ENCODE data around the gene LRRC28.

Gene LRRC28

DNA sequence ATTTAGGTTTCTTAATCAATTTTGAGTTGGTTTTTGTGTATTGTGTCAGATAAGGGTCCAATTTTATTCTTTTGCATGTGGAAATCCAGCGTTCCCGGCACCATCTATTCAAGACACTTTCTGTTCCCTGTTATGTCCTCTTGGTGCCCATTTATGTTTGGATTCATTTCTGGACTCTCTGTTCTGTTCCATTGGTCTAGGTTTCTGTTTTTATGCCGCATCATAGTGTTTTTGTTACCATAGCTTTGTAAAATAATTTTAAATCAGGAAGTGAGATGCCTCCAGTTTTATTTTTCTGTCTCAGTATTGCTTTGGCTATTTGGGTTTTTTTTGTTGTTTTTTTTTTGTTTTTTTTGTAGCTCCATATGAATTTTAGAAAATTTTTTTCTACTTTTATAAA, 97.1 kb downstream of the LRRC28 start:
- TF ChIP-seq POLR2A (IDR thresholded peaks at IDR 0.05; ENCODE audit: low read depth, low read length), result no peak
- DNase-seq (ENCODE audit: insufficient read length, low spot score) (no peak), FAIRE-seq (no peak)

DNA sequence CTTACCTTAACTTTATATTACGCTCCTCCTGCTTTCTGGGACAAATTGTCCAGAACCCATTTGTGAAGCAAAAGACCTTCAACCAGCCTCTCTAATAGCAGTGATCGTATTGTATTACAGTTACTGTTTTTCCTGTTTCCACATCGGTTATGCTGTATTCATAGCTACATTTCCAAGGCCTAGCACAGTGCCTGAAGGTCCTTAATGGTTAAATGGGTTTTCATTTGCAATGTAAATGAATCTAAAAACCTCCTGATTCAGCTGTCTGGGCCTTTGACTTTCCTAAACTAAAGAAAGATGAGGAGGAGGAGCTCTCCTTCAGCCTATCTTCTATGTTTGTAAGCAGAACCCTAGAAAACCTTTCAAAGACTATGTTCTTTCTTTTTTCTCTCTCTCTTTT, 99.1 kb downstream of the LRRC28 start:
- no peak for TF ChIP-seq POLR2A (IDR thresholded peaks at IDR 0.05; ENCODE audit: low read depth, low read length)
- FAIRE-seq (no peak), DNase-seq (ENCODE audit: insufficient read length, low spot score) (no peak)

DNA sequence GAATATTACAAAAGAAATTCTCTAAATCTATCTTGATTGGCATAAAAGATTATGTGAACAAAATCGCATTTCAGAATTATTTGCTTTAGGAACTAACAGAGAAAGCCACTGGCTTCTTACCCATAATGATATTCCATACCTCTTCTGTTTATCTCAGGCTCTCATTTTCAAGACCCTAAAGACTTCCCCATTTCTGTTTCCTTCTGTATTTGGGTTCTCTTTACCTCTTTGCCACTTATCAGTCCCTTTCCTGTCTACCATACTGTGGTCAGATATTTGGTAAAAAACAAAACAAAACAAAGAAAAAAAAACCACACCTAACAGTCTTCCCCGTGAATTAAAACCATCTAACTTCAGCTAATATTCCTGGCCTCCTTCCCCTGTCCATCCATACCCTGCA, 108.5 kb downstream of the LRRC28 start:
- TF ChIP-seq POLR2A (IDR thresholded peaks at IDR 0.05; ENCODE audit: low read depth, low read length), result no peak
- no peak for FAIRE-seq

DNA sequence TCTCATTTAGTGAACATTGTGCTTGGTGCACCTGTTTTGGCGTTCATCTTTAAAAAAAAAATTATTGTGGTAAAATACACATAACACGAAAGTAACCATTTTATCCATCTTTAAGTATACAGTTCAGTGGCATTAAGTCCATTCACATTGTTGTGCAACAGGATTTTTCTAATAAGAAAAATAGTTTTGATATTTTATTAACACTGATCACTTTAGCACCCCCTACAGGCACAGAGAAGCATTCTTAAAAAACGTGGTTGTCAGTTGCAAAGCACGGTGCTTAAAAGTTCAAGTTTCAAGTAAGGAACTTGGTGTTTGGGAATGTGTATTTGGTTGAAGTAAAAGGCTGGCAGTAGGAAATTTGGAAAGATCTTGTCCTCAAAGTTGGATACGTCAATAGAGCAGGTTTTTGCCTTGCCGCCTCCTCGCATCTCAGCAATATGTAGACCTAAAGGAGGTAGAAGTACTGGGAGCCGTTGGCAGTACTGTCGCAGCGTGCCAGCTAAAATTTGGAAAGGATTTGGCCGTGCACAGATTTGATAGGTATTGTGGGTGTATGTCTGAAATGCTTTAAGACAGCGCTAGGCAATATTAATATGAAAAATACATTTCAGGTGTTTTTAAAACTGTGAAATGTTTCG, 110.4 kb downstream of the LRRC28 start:
- no peak for DNase-seq (ENCODE audit: insufficient read length, low spot score)
- no peak for TF ChIP-seq POLR2A (IDR thresholded peaks at IDR 0.05; ENCODE audit: low read depth, low read length)
- no peak for FAIRE-seq

More for the DNA sequence above, 108.5 kb downstream of the LRRC28 start:
- DNase-seq (ENCODE audit: insufficient read length, low spot score), result no peak

DNA sequence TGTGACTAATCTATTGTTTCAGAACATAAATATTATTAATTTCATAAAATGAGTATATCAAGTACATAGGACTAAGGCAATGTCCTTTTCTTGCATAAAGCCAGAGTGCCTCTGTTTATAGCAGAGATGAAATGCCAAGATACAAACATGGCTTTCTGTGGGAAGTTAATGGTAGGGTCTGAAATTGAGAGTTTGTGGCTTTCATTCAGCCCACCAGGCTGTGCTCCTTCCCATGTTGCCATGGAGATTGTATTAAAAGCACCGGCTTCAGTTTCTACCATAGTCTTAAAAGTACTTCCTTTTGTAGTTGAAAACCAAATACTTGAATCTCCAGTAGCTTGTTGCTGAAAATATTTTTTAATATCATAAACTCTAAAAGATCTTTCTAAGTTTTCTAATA, 114.0 kb downstream of the LRRC28 start:
- no peak for FAIRE-seq
- no peak for DNase-seq (ENCODE audit: insufficient read length, low spot score)
- TF ChIP-seq POLR2A (IDR thresholded peaks at IDR 0.05; ENCODE audit: low read depth, low read length), result no peak

DNA sequence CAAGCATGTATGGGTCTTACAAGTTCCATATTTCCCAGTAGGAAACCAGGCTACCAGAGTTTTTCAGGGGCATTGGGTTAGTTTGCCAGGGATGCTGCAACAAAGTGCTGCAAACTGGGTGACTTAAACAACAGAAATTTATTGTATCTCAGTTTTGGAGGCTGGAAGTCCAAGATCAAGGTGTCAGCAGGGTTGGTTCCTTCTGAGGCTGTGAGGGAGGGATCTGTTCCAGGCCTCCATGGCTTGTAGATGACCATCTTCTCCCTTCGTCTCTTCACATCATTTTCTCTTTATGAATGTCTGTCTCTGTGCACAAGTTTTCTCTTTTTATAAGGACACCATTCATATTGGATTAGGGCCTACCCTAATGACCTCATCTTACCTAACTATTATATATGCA, 114.7 kb downstream of the LRRC28 start:
- no peak for DNase-seq (ENCODE audit: insufficient read length, low spot score)
- TF ChIP-seq POLR2A (IDR thresholded peaks at IDR 0.05; ENCODE audit: low read depth, low read length), result no peak
- no peak for FAIRE-seq

DNA sequence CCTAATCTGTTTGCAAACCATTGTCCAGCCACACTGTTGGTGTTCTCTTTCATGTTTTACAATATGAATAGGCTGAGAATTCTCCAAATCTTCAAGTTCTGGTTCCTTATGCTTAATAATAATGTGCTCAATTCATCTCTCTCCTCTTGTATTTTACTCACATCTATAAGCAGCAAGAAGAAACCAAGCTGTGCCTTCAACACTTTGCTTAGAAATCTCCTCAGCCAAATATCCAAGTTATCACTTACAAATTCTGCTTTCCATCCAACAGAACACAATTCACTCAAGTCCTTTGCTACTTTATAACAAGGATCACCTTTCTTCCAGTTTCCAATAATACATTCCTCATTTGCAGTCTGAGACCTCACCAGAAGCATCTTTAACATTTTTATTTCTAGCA, 117.5 kb downstream of the LRRC28 start:
- FAIRE-seq (no peak), DNase-seq (ENCODE audit: insufficient read length, low spot score) (no peak)
- no peak for TF ChIP-seq POLR2A (IDR thresholded peaks at IDR 0.05; ENCODE audit: low read depth, low read length)

DNA sequence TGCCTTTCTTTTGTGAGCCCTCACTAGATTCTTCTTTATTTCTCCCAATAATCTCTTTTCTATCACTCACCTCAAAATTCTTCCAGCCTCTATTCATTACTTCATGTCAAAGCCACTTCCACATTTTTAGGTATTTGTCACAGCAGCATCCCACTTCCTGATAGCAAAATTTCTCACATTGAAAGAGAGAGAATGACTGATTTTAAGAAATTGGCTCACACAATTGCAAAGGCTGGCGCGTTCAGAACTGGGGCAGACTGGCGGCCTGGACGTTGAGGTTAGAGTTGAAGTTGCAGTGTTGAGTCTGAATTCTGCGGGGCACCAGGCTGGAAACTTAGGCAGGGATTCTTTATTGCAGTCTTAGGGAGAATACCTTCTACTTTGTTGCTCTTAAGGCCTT, 117.9 kb downstream of the LRRC28 start:
- FAIRE-seq, result no peak
- no peak for TF ChIP-seq POLR2A (IDR thresholded peaks at IDR 0.05; ENCODE audit: low read depth, low read length)

DNA sequence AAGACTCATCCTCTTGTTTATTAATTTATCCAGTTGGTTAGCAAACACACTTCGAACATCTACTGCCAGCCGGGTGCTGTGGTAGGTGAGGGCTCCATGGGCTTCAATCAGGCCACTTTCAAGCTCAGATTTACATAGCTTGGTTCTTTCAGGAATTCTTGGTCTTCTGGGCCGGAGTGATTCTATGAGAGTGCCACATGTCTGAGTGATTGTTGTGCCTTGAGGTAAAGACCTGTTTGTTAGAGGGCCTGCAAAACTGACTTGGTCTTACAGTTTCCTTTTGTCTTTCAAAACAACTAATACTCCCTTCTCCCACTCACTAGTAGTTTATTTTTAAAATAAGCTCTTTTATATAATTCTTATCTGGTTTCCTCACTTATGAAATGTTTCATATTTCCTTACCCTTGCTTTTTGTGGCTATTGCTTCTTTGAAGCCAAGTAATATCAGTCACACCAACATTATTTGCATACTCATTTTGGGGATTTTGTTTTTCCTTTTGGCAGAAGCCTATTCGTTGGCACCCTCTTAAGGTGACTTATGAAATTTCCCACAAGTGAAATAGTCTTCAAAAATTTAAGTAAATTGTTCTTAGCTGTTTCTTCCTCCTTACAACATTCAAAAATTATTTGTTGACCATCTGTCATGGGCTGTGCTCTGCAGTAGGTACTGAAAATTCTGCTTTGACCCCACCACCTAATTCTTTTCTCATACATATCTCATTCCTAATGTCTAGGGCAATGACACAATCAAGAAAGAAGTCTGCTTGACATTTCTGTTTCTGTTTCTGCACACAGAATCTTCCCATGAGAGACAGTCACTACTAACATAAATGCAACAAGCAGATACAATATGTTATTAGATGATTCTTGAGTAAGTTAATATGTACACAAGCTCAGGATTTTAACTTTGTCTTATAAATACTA, 120.2 kb downstream of the LRRC28 start:
- TF ChIP-seq POLR2A (IDR thresholded peaks at IDR 0.05; ENCODE audit: low read depth, low read length), result no peak
- no peak for FAIRE-seq
- no peak for DNase-seq (ENCODE audit: insufficient read length, low spot score)

More for the DNA sequence above, 117.9 kb downstream of the LRRC28 start:
- no peak for DNase-seq (ENCODE audit: insufficient read length, low spot score)

DNA sequence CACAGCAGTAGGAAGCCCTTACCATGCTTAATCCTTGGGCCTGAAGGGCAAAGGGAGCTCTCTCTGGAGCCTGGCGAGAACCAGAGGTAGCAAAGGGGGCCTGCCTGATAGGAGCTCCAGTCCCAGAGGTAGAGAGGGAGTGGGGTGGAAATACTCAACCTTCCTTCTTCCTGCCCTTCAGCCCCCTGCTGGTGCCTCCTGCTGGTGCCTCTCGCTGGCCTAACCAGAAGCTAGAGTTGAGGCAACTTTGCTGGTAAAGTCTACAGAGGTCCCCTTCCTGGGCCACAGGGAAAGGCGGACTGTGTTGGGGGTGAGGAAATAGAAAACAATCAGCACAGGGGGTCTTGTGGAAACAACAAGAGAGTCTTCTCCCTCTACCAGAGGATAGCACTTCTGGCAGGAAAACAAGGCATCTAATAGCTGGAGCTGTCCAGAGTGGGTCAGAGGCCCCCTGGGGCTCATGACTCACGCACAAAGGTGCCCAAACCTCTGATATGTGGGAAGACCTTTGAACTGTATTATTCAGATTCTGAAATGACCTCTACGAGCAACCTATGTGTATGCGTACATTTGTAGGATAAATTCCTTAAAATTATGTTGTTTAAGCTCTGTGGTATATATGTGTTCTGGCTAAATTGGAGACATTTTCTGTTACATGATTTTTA, 133.9 kb downstream of the LRRC28 start:
- no peak for TF ChIP-seq POLR2A (IDR thresholded peaks at IDR 0.05; ENCODE audit: low read depth, low read length)
- DNase-seq (ENCODE audit: insufficient read length, low spot score) (peak; percentile 32), FAIRE-seq (peak; percentile 62)

DNA sequence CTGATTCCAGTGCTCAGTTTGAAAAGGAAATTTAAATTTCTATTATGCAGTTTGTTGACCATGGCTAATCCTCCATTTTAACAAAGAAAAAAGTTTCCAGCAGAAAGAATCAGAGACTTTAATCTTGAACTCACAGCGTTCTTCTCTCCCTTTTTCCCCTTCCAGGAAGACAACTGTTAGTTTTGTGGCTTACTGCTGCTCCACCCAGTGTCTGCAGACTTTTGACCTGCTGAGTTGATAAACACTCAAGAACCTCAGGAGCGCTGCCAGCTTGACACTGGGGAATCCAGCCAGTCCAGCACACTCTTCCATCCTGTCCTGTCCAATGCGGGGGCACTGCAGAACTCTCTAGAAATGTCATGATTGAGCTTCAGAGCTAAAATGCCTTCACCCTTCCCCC, 134.6 kb downstream of the LRRC28 start:
- DNase-seq (ENCODE audit: insufficient read length, low spot score) (no peak), FAIRE-seq (no peak)
- no peak for TF ChIP-seq POLR2A (IDR thresholded peaks at IDR 0.05; ENCODE audit: low read depth, low read length)

DNA sequence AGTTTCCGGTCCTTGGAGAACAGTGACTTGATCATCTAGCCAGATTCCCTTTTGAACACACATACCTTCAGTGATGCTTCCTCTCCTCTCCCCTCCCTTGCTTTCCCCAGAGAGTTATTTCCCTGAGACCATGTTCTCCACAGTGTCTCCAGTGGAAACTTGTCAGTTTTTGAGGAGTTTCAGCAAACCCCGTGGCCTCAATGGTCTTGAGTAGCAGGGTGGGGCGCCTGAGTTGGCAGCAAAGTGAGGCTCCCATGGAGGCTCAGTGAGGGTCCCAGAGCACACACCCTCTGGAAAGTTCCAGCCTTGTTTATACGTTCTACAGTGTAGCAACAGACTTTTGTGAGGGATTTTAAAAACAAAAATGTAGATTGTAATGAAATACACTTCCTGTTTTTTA, 135.1 kb downstream of the LRRC28 start:
- DNase-seq (ENCODE audit: insufficient read length, low spot score), result no peak
- FAIRE-seq, result no peak
- TF ChIP-seq POLR2A (IDR thresholded peaks at IDR 0.05; ENCODE audit: low read depth, low read length), result no peak

DNA sequence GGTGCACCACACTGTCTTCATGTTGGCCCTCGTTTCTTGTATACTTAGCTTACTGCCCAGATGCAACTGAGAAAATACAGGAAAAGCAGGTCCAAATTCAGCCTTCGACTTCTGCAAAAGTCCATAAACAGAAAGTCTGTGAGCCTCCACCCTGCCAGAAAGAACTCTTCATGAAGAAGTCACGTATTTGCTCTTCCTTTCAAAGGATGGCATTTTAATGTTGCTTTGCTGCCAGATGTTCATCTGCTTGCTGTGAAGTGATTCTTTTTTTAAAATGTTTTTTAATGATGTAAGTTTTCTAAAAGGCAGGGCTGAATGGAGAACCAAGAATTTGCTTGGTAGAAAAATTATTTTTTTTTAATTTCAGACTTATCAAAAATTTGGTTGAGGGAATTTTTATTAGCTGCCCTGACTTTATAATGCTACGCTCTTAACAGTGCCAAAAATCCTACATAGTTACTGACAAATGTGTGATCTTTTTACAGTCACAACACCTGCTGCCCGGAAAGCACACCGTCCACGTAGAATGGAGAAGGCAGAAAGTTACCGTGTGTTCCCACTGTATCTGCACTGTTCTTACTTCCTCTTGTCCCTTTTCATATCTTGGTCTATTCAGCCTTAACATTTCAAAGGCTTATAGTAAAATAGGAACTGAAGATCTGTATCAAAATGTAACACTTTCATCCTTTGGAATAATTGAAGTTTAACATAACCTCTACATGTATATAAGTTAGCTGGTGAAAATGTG, 136.3 kb downstream of the LRRC28 start:
- TF ChIP-seq POLR2A (IDR thresholded peaks at IDR 0.05; ENCODE audit: low read depth, low read length), result no peak
- DNase-seq (ENCODE audit: insufficient read length, low spot score) (no peak), FAIRE-seq (no peak)

DNA sequence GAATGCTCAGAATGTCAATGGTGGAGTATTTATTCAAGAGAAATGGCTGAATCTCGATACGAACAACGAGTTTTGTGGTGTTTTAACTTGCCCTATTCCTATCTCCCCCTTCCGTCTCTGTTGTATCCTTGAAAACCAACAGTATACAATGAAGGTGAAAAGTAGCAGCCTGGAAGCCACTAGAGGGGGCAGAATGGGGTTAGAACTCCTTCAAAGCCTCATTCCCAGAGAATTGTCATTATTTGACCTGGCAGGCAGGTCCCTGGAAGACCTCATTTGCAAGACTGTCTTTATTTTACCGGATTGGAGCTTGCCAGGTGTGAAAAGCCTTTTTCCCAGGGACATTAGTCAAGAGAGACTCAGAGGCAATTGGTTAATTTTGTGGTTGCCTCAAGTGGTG, 139.4 kb downstream of the LRRC28 start:
- FAIRE-seq, result no peak
- no peak for DNase-seq (ENCODE audit: insufficient read length, low spot score)
- no peak for TF ChIP-seq POLR2A (IDR thresholded peaks at IDR 0.05; ENCODE audit: low read depth, low read length)

Data from H54 (cell line).